ENCODE measurements around the gene STX17. TPM values are rescaled to one million over a fixed set of nuclear protein-coding genes. Genes with fewer than 3 reads are reported as not detected.

The STX17 gene
- total and polyA plus RNA-seq, 10 donors, result 3.1 to 52.1 (median 39.9) TPM

GRCh38 chr9:99948896-99949295 lies 42.4 kb downstream of the STX17 start:
- TF ChIP-seq POLR2AphosphoS5 (IDR thresholded peaks at IDR 0.05), result no peak
- TF ChIP-seq CTCF (IDR thresholded peaks at IDR 0.05 in 8 of 11, conservative IDR thresholded peaks at IDR 0.05 in 3 of 11), result no peak
- no peak for TF ChIP-seq POLR2A (IDR thresholded peaks at IDR 0.05)
- intact Hi-C loops (cut with DNase I; ENCODE audit: low total_unique reads), result no loop called here

GRCh38 chr9:99953861-99954507 lies 47.5 kb downstream of the STX17 start:
- Histone ChIP-seq H3K4me3 (no peak overlapping the region), H3K4me1 (peaks cover 0 to 8% (median 0%) of the 10 kb centered on the region in 6 donors), H3K36me3 (peaks cover 0 to 45% (median 13%) of the 10 kb centered on the region in 6 donors), H3K27me3 (replicated peaks in 1 of 7) (no peaks in the 10 kb centered on the region), H3K27ac (no peak overlapping the region), H3K9me3 (no peaks in the 10 kb centered on the region)
- intact Hi-C loops (cut with DNase I; ENCODE audit: low total_unique reads), result no loop called here
- no peak for TF ChIP-seq CTCF (IDR thresholded peaks at IDR 0.05 in 8 of 11, conservative IDR thresholded peaks at IDR 0.05 in 3 of 11)
- TF ChIP-seq POLR2A (IDR thresholded peaks at IDR 0.05), result no peak
- no peak for TF ChIP-seq POLR2AphosphoS5 (IDR thresholded peaks at IDR 0.05)
- no peak for DNase-seq
- 59 to 67% (median 64%) methylated on average over 3 of the region's 3 CpGs for WGBS, 5 donors

More at GRCh38 chr9:99948896-99949295, 42.4 kb downstream of the STX17 start:
- no peak for DNase-seq
- Histone ChIP-seq H3K27ac (no peak overlapping the region), H3K27me3 (replicated peaks in 1 of 7) (no peaks in the 10 kb centered on the region), H3K9me3 (no peaks in the 10 kb centered on the region), H3K4me1 (peaks cover 0 to 7% (median 0%) of the 10 kb centered on the region in 6 donors), H3K36me3 (peaks cover 0 to 33% (median 13%) of the 10 kb centered on the region in 6 donors), H3K4me3 (no peak overlapping the region)

GRCh38 chr9:99954819-99955218 lies 48.4 kb downstream of the STX17 start:
- 70 to 88% (median 75%) methylated on average over 1 of the region's 1 CpG for WGBS, 5 donors

More at GRCh38 chr9:99954819-99955218, 48.4 kb downstream of the STX17 start:
- peaks cover 0 to 53% (median 16%) of the 10 kb centered on the region in 6 donors for H3K36me3 ChIP-seq
- no peaks in the 10 kb centered on the region for H3K9me3 ChIP-seq
- DNase-seq, result no peak
- intact Hi-C loops (cut with DNase I; ENCODE audit: low total_unique reads), result no loop called here
- H3K4me1 ChIP-seq, result peaks cover 0 to 8% (median 0%) of the 10 kb centered on the region in 6 donors
- no peak overlapping the region for H3K4me3 ChIP-seq
- H3K27ac ChIP-seq, result no peak overlapping the region
- no peak for TF ChIP-seq CTCF (IDR thresholded peaks at IDR 0.05 in 8 of 11, conservative IDR thresholded peaks at IDR 0.05 in 3 of 11)
- no peak for TF ChIP-seq POLR2A (IDR thresholded peaks at IDR 0.05)
- no peak for TF ChIP-seq POLR2AphosphoS5 (IDR thresholded peaks at IDR 0.05)
- H3K27me3 ChIP-seq (replicated peaks in 1 of 7), result no peaks in the 10 kb centered on the region

Data from spleen (tissue), 11 donors.